ENCODE measurements around the gene APELA.

Gene APELA

DNA sequence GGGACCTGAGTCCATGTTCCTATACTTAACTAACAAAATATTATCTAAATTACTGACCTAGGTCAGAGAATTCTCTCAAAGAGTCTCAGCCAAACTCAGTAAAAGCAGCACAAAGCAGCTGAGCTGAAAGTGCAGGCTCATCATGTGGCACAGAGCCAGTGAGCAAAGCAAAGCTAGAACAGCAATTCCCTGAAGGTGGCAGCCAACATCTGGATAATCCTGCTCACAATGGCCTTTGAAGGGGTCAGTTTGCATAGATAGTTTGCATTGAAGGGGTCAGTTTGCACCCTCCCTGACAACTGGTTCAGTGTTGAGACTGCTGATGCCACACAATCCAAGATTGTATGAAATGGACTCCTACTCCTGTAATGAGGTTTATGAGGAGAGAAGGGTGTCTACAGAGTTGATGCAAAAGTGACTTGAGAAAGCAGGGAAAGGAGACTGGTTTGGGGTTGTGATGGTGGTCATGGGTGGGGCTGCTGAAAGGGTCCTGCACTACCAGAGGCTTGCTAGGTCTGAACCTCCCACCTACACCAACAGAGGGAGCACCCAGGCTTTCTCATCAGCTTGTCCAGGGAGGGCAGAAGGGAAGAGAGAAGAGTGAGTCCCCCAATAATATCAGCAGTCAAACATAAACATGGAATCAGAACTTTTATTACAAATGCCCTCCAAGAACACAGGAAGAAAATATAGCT is 60.7 kb downstream of the APELA start:
- peaks cover 31 to 40% of the 10 kb centered on the region in 2 donors for H3K27me3 Mint-ChIP-seq
- no peak for DNase-seq
- H3K9me3 Mint-ChIP-seq: no peaks in the 10 kb centered on the region
- no peaks in the 10 kb centered on the region for H3K4me1 Mint-ChIP-seq
- no peak overlapping the region for H3K4me3 Mint-ChIP-seq
- H3K36me3 Mint-ChIP-seq: no peaks in the 10 kb centered on the region
- peak in 1 of 2 donors; percentile 35 for ATAC-seq (replicated peaks)
- no peak overlapping the region for H3K27ac Mint-ChIP-seq

DNA sequence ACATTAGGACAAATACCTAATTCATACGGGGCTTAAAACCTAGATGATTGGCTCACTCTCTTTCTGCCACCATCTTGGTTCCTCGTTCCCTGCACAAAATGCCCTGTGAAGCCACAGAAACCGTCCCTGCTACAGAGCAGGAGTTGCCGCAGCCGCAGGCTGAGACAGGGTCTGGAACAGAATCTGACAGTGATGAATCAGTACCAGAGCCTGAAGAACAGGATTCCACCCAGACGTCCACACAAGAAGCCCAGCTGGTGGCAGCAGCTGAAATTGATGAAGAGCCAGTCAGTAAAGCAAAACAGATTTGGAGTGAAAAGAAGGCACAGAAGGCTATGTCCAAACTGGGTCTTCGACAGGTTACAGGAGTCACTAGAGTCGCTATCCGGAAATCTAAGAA is 66.2 kb downstream of the APELA start:
- no peak overlapping the region for H3K4me3 Mint-ChIP-seq
- no peaks in the 10 kb centered on the region for H3K4me1 Mint-ChIP-seq
- no peaks in the 10 kb centered on the region for H3K36me3 Mint-ChIP-seq
- no peaks in the 10 kb centered on the region for H3K9me3 Mint-ChIP-seq
- no peak overlapping the region for H3K27ac Mint-ChIP-seq
- DNase-seq: no peak
- ATAC-seq (replicated peaks): no peak
- peaks cover 41% of the 10 kb centered on the region in 2 donors for H3K27me3 Mint-ChIP-seq

DNA sequence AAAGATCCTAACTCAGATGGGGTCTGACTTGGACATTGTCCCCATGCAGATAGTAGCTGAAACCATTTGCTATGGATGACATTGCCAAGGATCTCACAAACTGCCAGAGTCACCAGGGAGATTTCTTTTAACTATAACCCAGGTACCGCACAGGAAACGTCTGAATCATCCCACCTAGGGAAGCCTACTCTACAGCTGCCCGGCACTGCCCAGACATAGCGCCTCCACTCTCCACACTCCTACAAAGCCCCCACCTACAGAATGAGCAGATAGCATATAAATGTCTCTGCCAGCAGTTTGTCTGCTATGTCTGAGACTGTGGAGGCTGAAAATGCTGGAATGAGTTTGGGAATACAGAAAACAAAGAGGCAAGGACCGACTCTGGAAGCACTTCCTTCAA is 68.2 kb downstream of the APELA start:
- Mint-ChIP-seq H3K27ac (no peak overlapping the region), H3K27me3 (peaks cover 38 to 40% of the 10 kb centered on the region in 2 donors), H3K9me3 (no peaks in the 10 kb centered on the region), H3K4me1 (no peaks in the 10 kb centered on the region), H3K36me3 (no peaks in the 10 kb centered on the region), H3K4me3 (no peak overlapping the region)
- ATAC-seq (replicated peaks) (no peak), DNase-seq (no peak)

DNA sequence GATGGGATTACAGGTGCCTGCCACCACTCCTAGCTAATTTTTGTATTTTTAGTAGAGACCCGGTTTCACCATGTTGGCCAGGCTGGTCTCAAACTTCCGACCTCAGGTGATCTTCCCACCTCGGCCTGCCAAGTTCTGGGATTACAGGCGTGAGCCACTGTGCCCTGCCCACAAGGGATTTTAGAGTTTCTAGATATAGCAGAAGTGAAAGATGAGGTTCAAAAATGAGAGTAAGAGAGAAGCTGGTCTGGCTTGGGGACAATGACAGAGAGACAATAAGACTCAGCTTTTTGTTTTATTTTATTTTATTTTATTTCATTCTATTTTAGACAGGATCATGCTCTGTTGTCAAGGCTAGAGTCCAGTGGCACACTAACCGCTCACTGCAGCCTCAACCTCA is 69.8 kb downstream of the APELA start:
- no peaks in the 10 kb centered on the region for H3K9me3 Mint-ChIP-seq
- no peaks in the 10 kb centered on the region for H3K4me1 Mint-ChIP-seq
- DNase-seq (no peak), ATAC-seq (replicated peaks) (no peak)
- H3K36me3 Mint-ChIP-seq: no peaks in the 10 kb centered on the region
- peaks cover 44 to 47% of the 10 kb centered on the region in 2 donors for H3K27me3 Mint-ChIP-seq
- H3K4me3 Mint-ChIP-seq: no peak overlapping the region
- H3K27ac Mint-ChIP-seq: no peak overlapping the region

Measured in stimulated activated naive B cell treated with anti-CD40 and anti-IgM and Interleukin-4, amounts not matched to agents 10 μg/mL and 1 μg/mL and 100 μg/mL, for 72 hours (primary cell).